HepG2 (cell line): Measurements from ENCODE around the gene PKP4. TPM values are rescaled to one million over a fixed set of nuclear protein-coding genes. Genes with fewer than 3 reads are reported as not detected.

ENCODE experiments used
- ATAC-seq: fragments of 200-7000 bp; cut with Tn5 transposase; 3 replicates; pipeline ENCODE4 v1.9.1; 2020; ENCODE audit warnings: mild to moderate bottlenecking, moderate library complexity
- BruUV-seq: library from RNA; stranded (reverse); fragments of 400-500 nt; replicated peaks from 2 replicates; lab custom pipeline; 2021; lab: Mats Ljungman, UMichigan
- CTCF ChIA-PET: fragments of 300-600 bp; formaldehyde crosslinking; extraction: SDS; loops from one replicate; lab custom pipeline; 2021; ENCODE audit warnings: low total read pairs, inconsistent platforms, low intra/inter-chr PET ratio; lab: Yijun Ruan, JAX
- POLR2A ChIA-PET: fragments of 350-600 bp; sonication (Branson Sonifier 250); formaldehyde crosslinking; loops from one replicate; lab custom pipeline; 2020; ENCODE audit warnings: antibody characterized with exemption, inconsistent platforms; lab: Yijun Ruan, JAX
- DNase-seq: peaks from one replicate; pipeline ENCODE4 v3.0.0-alpha.2; 2015; ENCODE audit warnings: low spot score
- FAIRE-seq: peaks from 3 replicates; lab custom pipeline; 2011; peaks lifted over from hg19 to GRCh38; lab: Jason Lieb, UNC
- H2AFZ ChIP-seq: one replicate; pipeline ENCODE4 v1.6.1; 2011; ENCODE audit warnings: low read length, inconsistent platforms
- H3K27ac ChIP-seq: fragments of 300-600 bp; 3 replicates; pipeline ENCODE4 v1.8.0; 2011; ENCODE audit warnings: mixed run types, mild to moderate bottlenecking, mixed read lengths, low read length, inconsistent platforms; ENCODE audit not compliant: insufficient read depth; ENCODE audit errors: extremely low read length
- H3K27me3 ChIP-seq, 2 experiments: fragments of 200-600 bp in 1 of 2; 2 replicates in 1 of 2; 3 replicates in 1 of 2; pipeline versions ENCODE4 v1.6.0 to v1.8.0; 2011; ENCODE audit warnings: low read length in 2 of 2, mild to moderate bottlenecking in 2 of 2, moderate library complexity in 2 of 2, inconsistent platforms in 1 of 2; ENCODE audit not compliant: insufficient read depth in 2 of 2, control insufficient read depth in 1 of 2
- H3K36me3 ChIP-seq, 2 experiments: fragments of 200-600 bp in 1 of 2; replicated peaks in 1 of 2; 2 replicates in 1 of 2; 3 replicates in 1 of 2; pipeline versions ENCODE4 v1.5.1 to v1.8.0; 2011; ENCODE audit warnings: low read length in 2 of 2, inconsistent platforms in 1 of 2; ENCODE audit not compliant: insufficient read depth in 2 of 2, control insufficient read depth in 1 of 2
- H3K4me1 ChIP-seq: 2 replicates; pipeline ENCODE4 v1.5.1; 2012; ENCODE audit warnings: low read length, inconsistent platforms; ENCODE audit not compliant: insufficient read depth
- H3K4me2 ChIP-seq: 2 replicates; pipeline ENCODE4 v1.6.0; 2011; ENCODE audit warnings: low read depth, low read length, inconsistent platforms
- H3K4me3 ChIP-seq, 3 experiments: fragments of 200-600 bp in 1 of 3; sonication (generic), shearing (Covaris generic) in 1 of 3; replicated peaks in 1 of 3; 2 replicates each; pipeline ENCODE4 v1.5.1; 2011 to 2016; ENCODE audit warnings: low read length in 3 of 3, inconsistent platforms in 2 of 3, low read depth in 2 of 3, mild to moderate bottlenecking in 2 of 3, control low read depth in 1 of 3, mixed read lengths in 1 of 3; ENCODE audit not compliant: insufficient read depth in 1 of 3
- H3K79me2 ChIP-seq: one replicate; pipeline ENCODE4 v1.6.1; 2011; ENCODE audit warnings: low read length, inconsistent platforms; ENCODE audit not compliant: insufficient read depth
- H3K9ac ChIP-seq: 2 replicates; pipeline ENCODE4 v1.6.0; 2011; ENCODE audit warnings: mild to moderate bottlenecking, low read depth, low read length, inconsistent platforms; ENCODE audit not compliant: insufficient read depth
- H3K9me3 ChIP-seq: 2 replicates; pipeline ENCODE4 v1.5.1; 2012; ENCODE audit warnings: mild to moderate bottlenecking, low read length
- H4K20me1 ChIP-seq: 2 replicates; pipeline ENCODE4 v1.6.0; 2011; ENCODE audit warnings: inconsistent platforms, mild to moderate bottlenecking, low read length, moderate library complexity; ENCODE audit not compliant: insufficient read depth
- AGO2 ChIP-seq: fragments of 200-400 bp; formaldehyde crosslinking; optimal IDR thresholded peaks from 2 replicates; pipeline ENCODE3; 2017; ENCODE audit warnings: mild to moderate bottlenecking, low read depth, low read length, moderate library complexity
- CREM ChIP-seq, 2 experiments: sonication (generic) in 1 of 2; formaldehyde crosslinking in 1 of 2; IDR thresholded peaks; 2 replicates each; pipeline versions ENCODE4 v1.4.0 to v1.6.1; 2016 to 2020; ENCODE audit warnings: antibody characterized with exemption in 1 of 2, mild to moderate bottlenecking in 1 of 2, missing genetic modification reagents in 1 of 2
- GTF2F1 ChIP-seq: fragments of 150-350 bp; IDR thresholded peaks from 2 replicates; pipeline ENCODE4 v1.6.1; 2014; ENCODE audit warnings: low read length
- RBM22 ChIP-seq: fragments of 200-400 bp; formaldehyde crosslinking; optimal IDR thresholded peaks from 2 replicates; pipeline ENCODE3; 2017; ENCODE audit warnings: mild to moderate bottlenecking, low read length, moderate library complexity
- ZBTB40 ChIP-seq, 2 experiments: fragments of 450-650 bp in 1 of 2; sonication (generic) in 1 of 2; formaldehyde crosslinking in 1 of 2; IDR thresholded peaks; 2 replicates each; pipeline versions ENCODE4 v1.6.1 to v1.8.0; 2016 to 2022; ENCODE audit warnings: antibody characterized with exemption in 1 of 2, mild to moderate bottlenecking in 1 of 2, missing genetic modification reagents in 1 of 2
- ZNF382 ChIP-seq: sonication (generic); formaldehyde crosslinking; IDR thresholded peaks from 2 replicates; pipeline ENCODE4 v1.5.0; 2020; ENCODE audit warnings: missing genetic modification reagents, mild to moderate bottlenecking, borderline replicate concordance
- ZNF431 ChIP-seq: sonication (generic); formaldehyde crosslinking; IDR thresholded peaks from 2 replicates; pipeline ENCODE4 v1.9.0; 2022; ENCODE audit warnings: missing genetic modification reagents, low read depth, mild to moderate bottlenecking, borderline replicate concordance
- ZSCAN9 ChIP-seq: IDR thresholded peaks from 2 replicates; pipeline ENCODE4 v1.6.1; 2016; ENCODE audit warnings: borderline replicate concordance
- WGBS: methylation state at CpG from one replicate; pipeline ENCODE4 v1.1.6; 2017; ENCODE audit warnings: low lambda C conversion rate; 5-methylcytosine and 5-hydroxymethylcytosine counted together
- in situ Hi-C: cut with HindIII; loops from 2 replicates; pipeline ENCODE4 v1.10.0; 2017; ENCODE audit warnings: low pct_unique_long_range_greater_than_20kb; ENCODE audit not compliant: extremely low pct_ligation_motif_present
- intact Hi-C: fragments of 100-400 bp; cut with micrococcal nuclease; formaldehyde crosslinking; loops from one replicate; pipeline ENCODE4 v1.10.0; 2022; ENCODE audit not compliant: unreplicated experiment
- polyA plus RNA-seq, 8 experiments: library from polyadenylated mRNA; depleted of rRNA in 3 of 8; stranded (reverse) in 7 of 8; unstranded in 1 of 8; fragments of >200 nt; fragmentation: Illumina TruSeq in 4 of 8; extraction: Trizol in 4 of 8; gene quantifications; 2 replicates each; pipeline versions ENCODE4 v1.2.1 to v1.2.3, GENCODE V29; 2011 to 2016; ENCODE audit warnings: low read depth in 4 of 8, missing spikeins in 1 of 8, mixed read lengths in 1 of 8; ENCODE audit not compliant: insufficient read depth in 1 of 8
- total RNA-seq, 5 experiments: library from RNA; depleted of rRNA; stranded (reverse); fragments of >200 nt; fragmentation: Illumina TruSeq; extraction: Trizol; gene quantifications; 2 replicates each; pipeline ENCODE4 v1.2.3, GENCODE V29; 2016; ENCODE audit warnings: low read depth in 1 of 5

Gene PKP4
- total and polyA plus RNA-seq, 2 of the 13 experiments (the other 11 are each of a cell fraction or from before 2014, with no cell fraction given) = 80.9 to 90.5 TPM

- H2AFZ ChIP-seq = no peak overlapping the region
- no peaks in the 10 kb centered on the region for H3K4me1 ChIP-seq
- no peak for ATAC-seq
- DNase-seq = no peak
- ChIA-PET POLR2A (no interaction called here), CTCF (no interaction called here)
- no peaks in the 10 kb centered on the region for H3K79me2 ChIP-seq
- no peaks in the 10 kb centered on the region for H4K20me1 ChIP-seq
- no TSS peak for BruUV-seq
- H3K9ac ChIP-seq = no peak overlapping the region
- peaks cover 42 to 91% of the 10 kb centered on the region in 2 experiments for H3K36me3 ChIP-seq
- H3K9me3 ChIP-seq = no peaks in the 10 kb centered on the region
- no peak overlapping the region for H3K4me2 ChIP-seq
- TF ChIP-seq ZSCAN9 (CRISPR knock-in tag) (no peak), RBM22 (peak; percentile 70)
- H3K27ac ChIP-seq = no peak overlapping the region
- in situ Hi-C loops (no loop called here), intact Hi-C loops (no loop called here)
- FAIRE-seq = no peak
- 100% methylated on average over 6 of the region's 6 CpGs for WGBS
- H3K27me3 ChIP-seq = no peaks in the 10 kb centered on the region
- H3K4me3 ChIP-seq = no peak overlapping the region
Measured at GRCh38 chr2:158662421-158662820, 205.7 kb downstream of the PKP4 start.

- DNase-seq (no peak), ATAC-seq (no peak; the same call in 2 of the 3 replicates), FAIRE-seq (no peak)
- no peaks in the 10 kb centered on the region for H4K20me1 ChIP-seq
- no peak overlapping the region for H2AFZ ChIP-seq
- ChIA-PET CTCF (no interaction called here), POLR2A (no interaction called here)
- H3K27ac ChIP-seq = no peak overlapping the region
- H3K27me3 ChIP-seq = no peaks in the 10 kb centered on the region
- no TSS peak for BruUV-seq
- intact Hi-C loops (no loop called here), in situ Hi-C loops (no loop called here)
- H3K4me1 ChIP-seq = no peaks in the 10 kb centered on the region
- no peak overlapping the region for H3K4me2 ChIP-seq
- H3K4me3 ChIP-seq = no peak overlapping the region
- WGBS = 96% methylated on average over 6 of the region's 6 CpGs
- no peak overlapping the region for H3K9ac ChIP-seq
- no peaks in the 10 kb centered on the region for H3K79me2 ChIP-seq
- peaks cover 49 to 96% of the 10 kb centered on the region in 2 experiments for H3K36me3 ChIP-seq
- H3K9me3 ChIP-seq = no peaks in the 10 kb centered on the region
- TF ChIP-seq ZBTB40 (IDR thresholded peaks at IDR 0.05) (no peak), ZBTB40 (CRISPR knock-in tag; IDR thresholded peaks at IDR 0.05) (no peak), GTF2F1 (no peak), ZNF382 (no peak), CREM (IDR thresholded peaks at IDR 0.05) (no peak), CREM (CRISPR knock-in tag; IDR thresholded peaks at IDR 0.05) (no peak), AGO2 (no peak), ZNF431 (no peak)
Measured at GRCh38 chr2:158663796-158664195, 207.0 kb downstream of the PKP4 start.
